ENCODE data around the gene NUDT3. TPM values are rescaled to one million over a fixed set of nuclear protein-coding genes. Genes with fewer than 3 reads are reported as not detected.

NUDT3 gene
- total RNA-seq, 1 donor from 2014 or later: 20.0 TPM

- H3K4me1 Mint-ChIP-seq (ENCODE audit: low read depth): peaks cover 50% of the 10 kb centered on the region
- H3K9me3 Mint-ChIP-seq: no peaks in the 10 kb centered on the region
- H3K27me3 Mint-ChIP-seq (ENCODE audit: insufficient read depth): no peaks in the 10 kb centered on the region
- peak overlapping the region; percentile 10 for H3K27ac Mint-ChIP-seq
- intact Hi-C loops (cut with micrococcal nuclease): loop anchor here (5.0 to 10.0 kb wide), 2 partner anchors 48 to 69 kb away; partner anchors contain the start of gene SMIM29
- DNase-seq (ENCODE audit: low spot score): no peak
- H3K36me3 Mint-ChIP-seq (ENCODE audit: low read depth): no peaks in the 10 kb centered on the region
- H3K4me3 Mint-ChIP-seq: no peak overlapping the region
Observed at GRCh38 chr6:34316431-34317171, 75.9 kb downstream of the NUDT3 start.

DNA sequence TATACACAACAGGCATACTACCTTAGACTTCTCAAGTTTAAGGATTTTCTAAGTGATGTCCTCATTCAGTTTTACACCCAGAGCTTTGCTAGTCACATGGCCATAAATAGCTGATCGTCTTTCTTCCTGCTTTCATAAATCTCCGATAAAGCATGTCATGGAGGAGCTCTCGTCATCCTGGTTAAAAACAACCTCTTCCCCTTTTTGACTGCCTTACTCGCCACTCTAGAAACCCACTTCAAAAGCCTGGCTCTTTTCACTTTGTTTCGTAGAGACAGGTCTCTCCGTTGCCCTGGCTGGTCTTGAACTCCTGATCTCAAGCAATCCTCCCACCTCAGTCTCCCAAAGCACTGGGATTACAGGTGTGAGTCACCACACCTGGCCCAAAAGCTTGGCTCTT is 76.7 kb downstream of the NUDT3 start:
- Mint-ChIP-seq H3K36me3 (ENCODE audit: low read depth) (no peaks in the 10 kb centered on the region), H3K4me3 (peak overlapping the region; percentile 34), H3K27ac (no peak overlapping the region), H3K9me3 (no peaks in the 10 kb centered on the region), H3K4me1 (ENCODE audit: low read depth) (peaks cover 50% of the 10 kb centered on the region), H3K27me3 (ENCODE audit: insufficient read depth) (no peaks in the 10 kb centered on the region)
- intact Hi-C loops (cut with micrococcal nuclease): loop anchor here (5.0 to 10.0 kb wide), 2 partner anchors 49 to 68 kb away; partner anchors contain the start of gene SMIM29
- no peak for DNase-seq (ENCODE audit: low spot score)

- Mint-ChIP-seq H3K27me3 (ENCODE audit: insufficient read depth) (no peaks in the 10 kb centered on the region), H3K4me3 (no peak overlapping the region), H3K9me3 (no peaks in the 10 kb centered on the region), H3K36me3 (ENCODE audit: low read depth) (no peaks in the 10 kb centered on the region), H3K27ac (no peak overlapping the region), H3K4me1 (ENCODE audit: low read depth) (peaks cover 50% of the 10 kb centered on the region)
- intact Hi-C loops (cut with micrococcal nuclease): loop anchor here (5.0 to 10.0 kb wide), 2 partner anchors 50 to 68 kb away; partner anchors contain the start of gene SMIM29
- DNase-seq (ENCODE audit: low spot score): no peak
Observed at GRCh38 chr6:34315256-34315655, 77.2 kb downstream of the NUDT3 start.

DNA sequence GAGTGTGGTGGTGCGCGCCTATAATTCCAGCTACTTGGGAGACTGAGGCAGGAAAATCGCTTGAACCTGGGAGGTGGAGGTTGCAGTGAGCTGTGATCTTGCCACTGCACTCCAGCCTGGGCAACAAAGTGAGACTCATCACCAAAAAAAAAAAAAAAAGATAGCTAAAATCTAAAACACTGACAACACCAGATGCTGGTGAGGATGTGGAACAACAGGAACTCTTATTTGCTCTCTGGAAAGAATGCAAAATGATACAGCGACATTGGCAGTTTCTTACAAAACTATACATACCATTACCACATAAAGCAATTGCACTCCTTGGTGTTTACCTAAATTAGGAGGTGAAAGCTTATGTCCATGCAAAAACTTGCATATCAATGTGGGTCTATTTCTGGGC is 80.2 kb downstream of the NUDT3 start:
- Mint-ChIP-seq H3K4me3 (no peak overlapping the region), H3K27ac (no peak overlapping the region), H3K36me3 (ENCODE audit: low read depth) (no peaks in the 10 kb centered on the region), H3K4me1 (ENCODE audit: low read depth) (peaks cover 27% of the 10 kb centered on the region), H3K27me3 (ENCODE audit: insufficient read depth) (no peaks in the 10 kb centered on the region), H3K9me3 (no peaks in the 10 kb centered on the region)
- DNase-seq (ENCODE audit: low spot score): no peak
- intact Hi-C loops (cut with micrococcal nuclease): loop anchor here (10.0 kb wide), 1 partner anchor 53 kb away; no protein-coding TSS in a partner anchor

- Mint-ChIP-seq H3K27me3 (ENCODE audit: insufficient read depth) (no peaks in the 10 kb centered on the region), H3K4me1 (ENCODE audit: low read depth) (peaks cover 12% of the 10 kb centered on the region), H3K36me3 (ENCODE audit: low read depth) (no peaks in the 10 kb centered on the region), H3K27ac (no peak overlapping the region), H3K9me3 (no peaks in the 10 kb centered on the region), H3K4me3 (no peak overlapping the region)
- intact Hi-C loops (cut with micrococcal nuclease): loop anchor here (10.0 kb wide), 1 partner anchor 54 kb away; no protein-coding TSS in a partner anchor
- DNase-seq (ENCODE audit: low spot score): no peak
Observed at GRCh38 chr6:34310817-34311216, 81.7 kb downstream of the NUDT3 start.

DNA sequence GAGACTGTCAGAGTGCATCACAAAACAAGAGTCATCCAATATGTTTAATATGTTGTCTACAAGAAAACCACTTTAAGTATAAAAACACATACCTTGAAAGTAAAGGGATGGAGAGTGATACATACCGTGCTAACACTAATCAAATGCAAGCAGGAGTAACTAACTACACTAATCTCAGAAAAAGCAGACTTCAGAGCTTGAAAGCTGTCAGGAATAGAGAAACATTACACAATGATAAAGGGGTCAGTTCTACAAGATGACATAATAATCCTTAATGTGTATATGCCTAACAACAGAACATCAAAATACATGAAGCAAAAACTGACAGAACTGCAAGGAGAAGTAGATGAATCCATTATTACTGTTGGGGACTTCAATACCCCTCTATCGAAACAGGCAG is 84.0 kb downstream of the NUDT3 start:
- no peaks in the 10 kb centered on the region for H3K27me3 Mint-ChIP-seq (ENCODE audit: insufficient read depth)
- no peaks in the 10 kb centered on the region for H3K36me3 Mint-ChIP-seq (ENCODE audit: low read depth)
- no peak overlapping the region for H3K27ac Mint-ChIP-seq
- no peak overlapping the region for H3K4me3 Mint-ChIP-seq
- no peaks in the 10 kb centered on the region for H3K4me1 Mint-ChIP-seq (ENCODE audit: low read depth)
- H3K9me3 Mint-ChIP-seq: no peaks in the 10 kb centered on the region
- intact Hi-C loops (cut with micrococcal nuclease): no loop called here
- no peak for DNase-seq (ENCODE audit: low spot score)

- intact Hi-C loops (cut with micrococcal nuclease): no loop called here
- Mint-ChIP-seq H3K36me3 (ENCODE audit: low read depth) (no peaks in the 10 kb centered on the region), H3K27ac (no peak overlapping the region)
Observed at GRCh38 chr6:34305982-34306708, 86.3 kb downstream of the NUDT3 start.

DNA sequence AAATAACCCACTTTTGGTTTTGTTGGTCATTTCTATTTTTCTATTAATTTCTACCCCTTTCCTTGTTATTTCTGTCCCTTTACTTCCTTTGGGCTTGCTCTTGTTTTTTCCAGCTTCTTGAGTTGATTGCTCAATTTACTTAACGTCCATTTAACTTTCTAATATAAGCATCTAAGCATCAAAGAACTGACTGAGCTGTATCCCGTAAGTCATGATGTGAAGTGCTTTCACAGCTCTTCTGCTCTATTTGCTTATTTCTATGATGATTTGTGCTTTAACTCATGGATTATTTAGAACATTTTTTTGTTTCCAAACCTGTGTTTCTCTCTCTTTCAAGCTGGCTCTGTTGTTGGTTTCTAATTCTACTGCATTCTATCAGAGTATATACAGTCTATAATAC is 87.0 kb downstream of the NUDT3 start:
- Mint-ChIP-seq H3K27ac (no peak overlapping the region), H3K4me3 (no peak overlapping the region), H3K36me3 (ENCODE audit: low read depth) (no peaks in the 10 kb centered on the region), H3K9me3 (no peaks in the 10 kb centered on the region), H3K27me3 (ENCODE audit: insufficient read depth) (no peaks in the 10 kb centered on the region), H3K4me1 (ENCODE audit: low read depth) (no peaks in the 10 kb centered on the region)
- DNase-seq (ENCODE audit: low spot score): no peak
- intact Hi-C loops (cut with micrococcal nuclease): no loop called here

More at GRCh38 chr6:34305982-34306708, 86.3 kb downstream of the NUDT3 start:
- H3K9me3 Mint-ChIP-seq: no peaks in the 10 kb centered on the region
- no peaks in the 10 kb centered on the region for H3K4me1 Mint-ChIP-seq (ENCODE audit: low read depth)
- H3K4me3 Mint-ChIP-seq: no peak overlapping the region
- DNase-seq (ENCODE audit: low spot score): no peak
- H3K27me3 Mint-ChIP-seq (ENCODE audit: insufficient read depth): no peaks in the 10 kb centered on the region

- Mint-ChIP-seq H3K4me1 (ENCODE audit: low read depth) (no peaks in the 10 kb centered on the region), H3K27ac (no peak overlapping the region), H3K27me3 (ENCODE audit: insufficient read depth) (no peaks in the 10 kb centered on the region), H3K36me3 (ENCODE audit: low read depth) (no peaks in the 10 kb centered on the region), H3K4me3 (no peak overlapping the region), H3K9me3 (no peaks in the 10 kb centered on the region)
- intact Hi-C loops (cut with micrococcal nuclease): no loop called here
- no peak for DNase-seq (ENCODE audit: low spot score)
Observed at GRCh38 chr6:34304164-34304563, 88.3 kb downstream of the NUDT3 start.

DNA sequence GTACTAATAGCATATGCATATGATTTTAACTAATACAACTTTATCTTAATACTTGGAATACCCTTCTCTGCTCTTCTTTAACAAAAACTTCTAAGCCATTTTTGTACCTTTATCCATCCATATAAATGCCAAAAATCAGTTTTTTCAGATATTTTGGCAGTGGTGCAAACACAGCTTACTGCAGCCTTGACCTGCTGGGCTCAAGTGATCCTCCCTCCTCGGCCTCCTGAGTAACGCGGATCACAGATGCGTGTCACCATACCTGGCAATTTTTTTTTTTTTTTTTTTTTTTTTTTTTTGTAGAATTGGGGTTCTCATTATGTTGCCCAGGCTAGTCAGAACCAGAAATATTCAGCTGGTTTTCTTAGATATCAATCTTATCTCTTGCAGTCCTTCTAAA is 89.5 kb downstream of the NUDT3 start:
- no peaks in the 10 kb centered on the region for H3K9me3 Mint-ChIP-seq
- no peaks in the 10 kb centered on the region for H3K36me3 Mint-ChIP-seq (ENCODE audit: low read depth)
- DNase-seq (ENCODE audit: low spot score): no peak
- intact Hi-C loops (cut with micrococcal nuclease): no loop called here
- H3K4me1 Mint-ChIP-seq (ENCODE audit: low read depth): no peaks in the 10 kb centered on the region
- H3K27me3 Mint-ChIP-seq (ENCODE audit: insufficient read depth): no peaks in the 10 kb centered on the region
- no peak overlapping the region for H3K27ac Mint-ChIP-seq
- no peak overlapping the region for H3K4me3 Mint-ChIP-seq

DNA sequence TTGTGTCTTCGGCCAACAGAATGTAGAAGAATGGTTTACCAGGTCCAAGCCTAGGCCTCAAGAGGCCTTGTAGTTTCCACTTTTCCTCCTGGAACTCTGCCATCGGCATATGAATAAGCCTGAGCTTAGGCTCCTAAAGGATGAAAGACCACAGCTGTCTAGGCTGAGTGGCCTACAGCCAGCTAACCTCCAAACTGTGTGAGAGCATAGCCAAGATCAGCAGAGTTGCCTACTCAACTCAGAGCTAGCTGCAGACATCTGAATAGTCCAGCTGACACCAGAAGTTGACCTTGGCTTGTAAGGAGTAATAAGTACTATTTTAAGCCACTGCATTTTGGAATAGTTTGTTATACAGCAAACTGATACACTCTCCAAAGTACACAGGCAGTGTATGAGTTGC is 91.1 kb downstream of the NUDT3 start:
- H3K9me3 Mint-ChIP-seq: no peaks in the 10 kb centered on the region
- no peaks in the 10 kb centered on the region for H3K36me3 Mint-ChIP-seq (ENCODE audit: low read depth)
- H3K27ac Mint-ChIP-seq: no peak overlapping the region
- intact Hi-C loops (cut with micrococcal nuclease): no loop called here
- no peak for DNase-seq (ENCODE audit: low spot score)
- H3K4me3 Mint-ChIP-seq: no peak overlapping the region
- no peaks in the 10 kb centered on the region for H3K27me3 Mint-ChIP-seq (ENCODE audit: insufficient read depth)
- H3K4me1 Mint-ChIP-seq (ENCODE audit: low read depth): no peaks in the 10 kb centered on the region

- DNase-seq (ENCODE audit: low spot score): no peak
- Mint-ChIP-seq H3K36me3 (ENCODE audit: low read depth) (peaks cover 2% of the 10 kb centered on the region), H3K4me3 (no peak overlapping the region), H3K27ac (no peak overlapping the region), H3K9me3 (no peaks in the 10 kb centered on the region), H3K4me1 (ENCODE audit: low read depth) (peaks cover 7% of the 10 kb centered on the region), H3K27me3 (ENCODE audit: insufficient read depth) (no peaks in the 10 kb centered on the region)
- intact Hi-C loops (cut with micrococcal nuclease): no loop called here
Observed at GRCh38 chr6:34300332-34300751, 92.1 kb downstream of the NUDT3 start.

GRCh38 chr6:34298941-34299340 is 93.5 kb downstream of the NUDT3 start:
- DNase-seq (ENCODE audit: low spot score): no peak
- Mint-ChIP-seq H3K27ac (no peak overlapping the region), H3K27me3 (ENCODE audit: insufficient read depth) (no peaks in the 10 kb centered on the region), H3K36me3 (ENCODE audit: low read depth) (peaks cover 7% of the 10 kb centered on the region), H3K4me3 (no peak overlapping the region), H3K4me1 (ENCODE audit: low read depth) (peaks cover 7% of the 10 kb centered on the region), H3K9me3 (no peaks in the 10 kb centered on the region)
- intact Hi-C loops (cut with micrococcal nuclease): no loop called here

Measured in activated T-helper 1 cell treated with anti-CD3 and anti-CD28 coated beads, Interleukin-12 subunit alpha, Interleukin-12 subunit beta, Interleukin-2, Interleukin-4 antibody, amounts not matched to agents 30 ng/mL and 10 ng/mL and 1 ng/mL, durations not matched to agents 14 hours and 24 hours and 36 hours (primary cell).